ENCODE measurements around the gene CCDC197. TPM values are rescaled to one million over a fixed set of nuclear protein-coding genes. Genes with fewer than 3 reads are reported as not detected.

The CCDC197 gene
- total RNA-seq, 1 experiment from 2014 or later = not detected

DNA sequence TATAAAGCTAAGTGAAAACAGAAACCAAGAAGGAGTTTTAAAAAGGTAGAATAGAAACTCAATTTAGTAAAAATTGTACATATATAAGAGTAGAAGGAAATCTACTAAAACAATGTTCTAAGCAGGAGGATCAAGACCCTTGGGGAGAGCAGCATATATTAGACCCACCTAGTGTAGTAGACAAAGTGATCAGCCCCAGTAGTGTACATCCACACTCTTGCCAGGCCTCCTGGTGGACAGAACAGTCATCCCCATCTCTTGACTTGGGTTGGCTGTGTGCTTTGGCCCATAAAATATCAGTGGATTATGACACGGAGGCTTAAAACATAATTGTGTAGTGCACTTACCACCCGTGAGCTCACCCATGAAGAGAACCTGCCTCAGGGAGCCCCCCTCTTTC lies 18.1 kb downstream of the CCDC197 start:
- ChIA-PET CTCF (interaction anchor here (1.7 to 5.0 kb wide), 2 partner anchors 21 to 75 kb away, joined by 8 to 34 read pairs; no protein-coding TSS in a partner anchor), POLR2A (no interaction called here)
- no peaks in the 10 kb centered on the region for H3K36me3 Mint-ChIP-seq
- no peaks in the 10 kb centered on the region for H3K9me3 Mint-ChIP-seq
- H3K4me1 Mint-ChIP-seq = peaks cover 9% of the 10 kb centered on the region
- TF ChIP-seq NFATC4 (CRISPR knock-in tag; IDR thresholded peaks at IDR 0.05) (no peak), JUN (CRISPR knock-in tag; IDR thresholded peaks at IDR 0.05) (no peak), NR1H2 (CRISPR knock-in tag; IDR thresholded peaks at IDR 0.05) (no peak), CBFB (CRISPR knock-in tag; IDR thresholded peaks at IDR 0.05; ENCODE audit: low read depth) (no peak), FOXJ3 (CRISPR knock-in tag; IDR thresholded peaks at IDR 0.05; ENCODE audit: borderline replicate concordance) (no peak), FOXP1 (CRISPR knock-in tag; IDR thresholded peaks at IDR 0.05; ENCODE audit: borderline replicate concordance) (no peak), RORB (CRISPR knock-in tag; IDR thresholded peaks at IDR 0.05) (no peak)
- TF ChIP-seq, protein P1, sequence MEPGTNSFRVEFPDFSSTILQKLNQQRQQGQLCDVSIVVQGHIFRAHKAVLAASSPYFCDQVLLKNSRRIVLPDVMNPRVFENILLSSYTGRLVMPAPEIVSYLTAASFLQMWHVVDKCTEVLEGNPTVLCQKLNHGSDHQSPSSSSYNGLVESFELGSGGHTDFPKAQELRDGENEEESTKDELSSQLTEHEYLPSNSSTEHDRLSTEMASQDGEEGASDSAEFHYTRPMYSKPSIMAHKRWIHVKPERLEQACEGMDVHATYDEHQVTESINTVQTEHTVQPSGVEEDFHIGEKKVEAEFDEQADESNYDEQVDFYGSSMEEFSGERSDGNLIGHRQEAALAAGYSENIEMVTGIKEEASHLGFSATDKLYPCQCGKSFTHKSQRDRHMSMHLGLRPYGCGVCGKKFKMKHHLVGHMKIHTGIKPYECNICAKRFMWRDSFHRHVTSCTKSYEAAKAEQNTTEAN (CRISPR knock-in tag; IDR thresholded peaks at IDR 0.05) = no peak
- no peak overlapping the region for H3K27ac Mint-ChIP-seq
- H3K4me3 Mint-ChIP-seq = no peak overlapping the region
- DNase-seq (ENCODE audit: low spot score) = no peak
- ATAC-seq = no peak
- no peaks in the 10 kb centered on the region for H3K27me3 Mint-ChIP-seq (ENCODE audit: low read depth)

DNA sequence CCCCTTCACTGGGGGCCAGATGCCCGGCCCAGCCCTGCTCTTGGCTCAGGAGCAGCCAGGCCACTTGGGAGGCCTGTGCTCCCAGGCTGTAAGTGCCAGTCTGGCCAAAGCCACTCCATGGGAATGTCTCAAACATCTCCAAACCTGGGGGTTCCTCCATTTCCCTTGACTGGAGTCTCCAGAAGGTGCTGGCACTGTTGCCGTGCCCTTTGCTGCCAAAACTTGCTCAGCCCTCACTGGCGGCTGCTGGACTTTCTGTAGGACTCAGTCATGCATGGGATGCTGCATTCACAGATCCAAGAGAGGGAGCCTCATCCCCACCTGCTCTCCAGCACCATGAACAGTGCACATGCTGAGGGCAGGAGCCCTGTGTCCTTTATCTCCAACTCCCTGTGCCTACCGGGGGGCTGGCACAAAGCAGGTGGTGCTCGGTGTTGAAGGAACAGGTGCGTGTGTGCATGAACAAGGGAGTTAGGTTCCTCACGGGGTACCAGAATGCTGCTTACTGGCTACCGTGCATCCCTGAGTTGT lies 19.4 kb downstream of the CCDC197 start:
- ATAC-seq (no peak), DNase-seq (ENCODE audit: low spot score) (no peak)
- POLR2A ChIA-PET = no interaction called here
- Mint-ChIP-seq H3K27me3 (ENCODE audit: low read depth) (no peaks in the 10 kb centered on the region), H3K36me3 (no peaks in the 10 kb centered on the region), H3K4me3 (no peak overlapping the region), H3K4me1 (peaks cover 15% of the 10 kb centered on the region), H3K27ac (no peak overlapping the region), H3K9me3 (no peaks in the 10 kb centered on the region)
- no peak for TF ChIP-seq GRHL2 (CRISPR knock-in tag; IDR thresholded peaks at IDR 0.05; ENCODE audit: insufficient replicate concordance, severe bottlenecking)
- TF ChIP-seq, protein P2, sequence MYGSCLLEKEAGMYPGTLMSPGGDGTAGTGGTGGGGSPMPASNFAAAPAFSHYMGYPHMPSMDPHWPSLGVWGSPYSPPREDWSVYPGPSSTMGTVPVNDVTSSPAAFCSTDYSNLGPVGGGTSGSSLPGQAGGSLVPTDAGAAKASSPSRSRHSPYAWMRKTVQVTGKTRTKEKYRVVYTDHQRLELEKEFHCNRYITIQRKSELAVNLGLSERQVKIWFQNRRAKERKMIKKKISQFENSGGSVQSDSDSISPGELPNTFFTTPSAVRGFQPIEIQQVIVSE (CRISPR knock-in tag; IDR thresholded peaks at IDR 0.05; ENCODE audit: borderline replicate concordance) = no peak
- CTCF ChIA-PET = interaction anchor here (1.7 to 5.0 kb wide), 3 partner anchors 20 to 76 kb away, joined by 8 to 34 read pairs (median 10); no protein-coding TSS in a partner anchor

- Mint-ChIP-seq H3K36me3 (no peaks in the 10 kb centered on the region), H3K4me3 (no peak overlapping the region), H3K9me3 (no peaks in the 10 kb centered on the region), H3K27me3 (ENCODE audit: low read depth) (no peaks in the 10 kb centered on the region), H3K27ac (no peak overlapping the region), H3K4me1 (peaks cover 31% of the 10 kb centered on the region)
- ChIA-PET CTCF (interaction anchor here (1.0 to 5.0 kb wide), 3 partner anchors 13 to 78 kb away, joined by 3 to 34 read pairs (median 10); no protein-coding TSS in a partner anchor), POLR2A (interaction anchor here (1.6 kb wide), 1 partner anchor 77 kb away, joined by 3 read pairs; no protein-coding TSS in a partner anchor)
- DNase-seq (ENCODE audit: low spot score) (no peak), ATAC-seq (no peak)
- TF ChIP-seq NR1H2 (CRISPR knock-in tag; IDR thresholded peaks at IDR 0.05) = no peak
- no peak for TF ChIP-seq ZNF121 (CRISPR knock-in tag; IDR thresholded peaks at IDR 0.05)
- TF ChIP-seq PRRX2 (CRISPR knock-in tag; IDR thresholded peaks at IDR 0.05) = no peak
- no peak for TF ChIP-seq FOXJ3 (CRISPR knock-in tag; IDR thresholded peaks at IDR 0.05; ENCODE audit: borderline replicate concordance)
- TF ChIP-seq, protein P3, sequence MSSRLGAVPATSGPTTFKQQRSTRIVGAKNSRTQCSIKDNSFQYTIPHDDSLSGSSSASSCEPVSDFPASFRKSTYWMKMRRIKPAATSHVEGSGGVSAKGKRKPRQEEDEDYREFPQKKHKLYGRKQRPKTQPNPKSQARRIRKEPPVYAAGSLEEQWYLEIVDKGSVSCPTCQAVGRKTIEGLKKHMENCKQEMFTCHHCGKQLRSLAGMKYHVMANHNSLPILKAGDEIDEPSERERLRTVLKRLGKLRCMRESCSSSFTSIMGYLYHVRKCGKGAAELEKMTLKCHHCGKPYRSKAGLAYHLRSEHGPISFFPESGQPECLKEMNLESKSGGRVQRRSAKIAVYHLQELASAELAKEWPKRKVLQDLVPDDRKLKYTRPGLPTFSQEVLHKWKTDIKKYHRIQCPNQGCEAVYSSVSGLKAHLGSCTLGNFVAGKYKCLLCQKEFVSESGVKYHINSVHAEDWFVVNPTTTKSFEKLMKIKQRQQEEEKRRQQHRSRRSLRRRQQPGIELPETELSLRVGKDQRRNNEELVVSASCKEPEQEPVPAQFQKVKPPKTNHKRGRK (CRISPR knock-in tag; IDR thresholded peaks at IDR 0.05; ENCODE audit: borderline replicate concordance) = no peak
- TF ChIP-seq NR2C2 (CRISPR knock-in tag; IDR thresholded peaks at IDR 0.05) = no peak
- no peak for TF ChIP-seq ZNF416 (CRISPR knock-in tag; IDR thresholded peaks at IDR 0.05)
- TF ChIP-seq FOXP4 (CRISPR knock-in tag; IDR thresholded peaks at IDR 0.05) = no peak
- TF ChIP-seq MXD4 (CRISPR knock-in tag; IDR thresholded peaks at IDR 0.05; ENCODE audit: borderline replicate concordance) = no peak
- TF ChIP-seq ZNF396 (CRISPR knock-in tag; IDR thresholded peaks at IDR 0.05; ENCODE audit: borderline replicate concordance) = no peak
- no peak for TF ChIP-seq AR (CRISPR knock-in tag; IDR thresholded peaks at IDR 0.05)
Observed at GRCh38 chr14:94018308-94018707, 21.2 kb downstream of the CCDC197 start.

Data from WTC11 (cell line).